Measurements from ENCODE around the gene GMIP. TPM values are rescaled to one million over a fixed set of nuclear protein-coding genes. Genes with fewer than 3 reads are reported as not detected.

GMIP gene
- polyA plus RNA-seq, 1 of the 3 experiments (the other 2 are of a cell fraction), result 6.3 TPM

GRCh38 chr19:19594381-19594780 lies 49.1 kb downstream of the GMIP start:
- no peak overlapping the region for H2AFZ ChIP-seq (ENCODE audit: low read depth)
- CTCF ChIA-PET, result interaction anchor here (1.0 to 1.9 kb wide), 2 partner anchors 41 to 62 kb away, joined by 3 to 11 read pairs; no protein-coding TSS in a partner anchor
- no peak for DNase-seq
- POLR2A ChIA-PET, result no interaction called here
- no peaks in the 10 kb centered on the region for H3K36me3 ChIP-seq (replicated peaks in 1 of 2; ENCODE audit: control insufficient read depth in 1 of 2, insufficient read depth in 2 of 2, low read length in 1 of 2)
- H3K4me3 ChIP-seq (ENCODE audit: low read depth in 2 of 2, low read length in 1 of 2), result no peak overlapping the region
- H3K9ac ChIP-seq, result no peak overlapping the region
- H3F3A ChIP-seq (replicated peaks; ENCODE audit: insufficient read depth), result peaks cover 16% of the 10 kb centered on the region
- no peaks in the 10 kb centered on the region for H3K27me3 ChIP-seq (ENCODE audit: insufficient read depth)
- no peak overlapping the region for H3K27ac ChIP-seq (ENCODE audit: low read depth in 2 of 2, low read length in 1 of 2)
- no peaks in the 10 kb centered on the region for H3K9me2 ChIP-seq
- H3K79me2 ChIP-seq (ENCODE audit: insufficient read depth), result no peaks in the 10 kb centered on the region
- WGBS (ENCODE audit: low lambda C conversion rate), result 100% methylated on average over 4 of the region's 4 CpGs
- no peaks in the 10 kb centered on the region for H3K9me3 ChIP-seq
- no peak overlapping the region for H3K4me2 ChIP-seq
- no peaks in the 10 kb centered on the region for H4K20me1 ChIP-seq (ENCODE audit: insufficient read depth)
- TF ChIP-seq FOSL2 (IDR thresholded peaks at IDR 0.05; ENCODE audit: borderline replicate concordance, low read depth) (no peak), TEAD4 (IDR thresholded peaks at IDR 0.05; ENCODE audit: borderline replicate concordance, insufficient read depth) (no peak), REST (IDR thresholded peaks at IDR 0.05; ENCODE audit: low read depth, low read length) (no peak), MXI1 (IDR thresholded peaks at IDR 0.05; ENCODE audit: low read depth, low read length) (no peak), MAX (IDR thresholded peaks at IDR 0.05; ENCODE audit: low read depth) (no peak), YY1 (IDR thresholded peaks at IDR 0.05; ENCODE audit: low read depth) (no peak), FOXJ3 (CRISPR knock-in tag; IDR thresholded peaks at IDR 0.05) (no peak), GATA2 (CRISPR knock-in tag; IDR thresholded peaks at IDR 0.05) (no peak), EZH2phosphoT487 (IDR thresholded peaks at IDR 0.05; ENCODE audit: borderline replicate concordance, low read depth) (no peak), PBX3 (IDR thresholded peaks at IDR 0.05) (no peak), TAF1 (IDR thresholded peaks at IDR 0.05; ENCODE audit: borderline replicate concordance, low read depth, low read length) (no peak), RAD21 (IDR thresholded peaks at IDR 0.05; ENCODE audit: low read length) (no peak), SMC3 (IDR thresholded peaks at IDR 0.05; ENCODE audit: low read depth, low read length) (no peak), CHD2 (IDR thresholded peaks at IDR 0.05; ENCODE audit: low read length, partially characterized antibody) (no peak), RFX5 (IDR thresholded peaks at IDR 0.05; ENCODE audit: low read length) (no peak), IRF3 (IDR thresholded peaks at IDR 0.05; ENCODE audit: low read depth, low read length) (no peak), TCF12 (IDR thresholded peaks at IDR 0.05) (no peak), USF1 (IDR thresholded peaks at IDR 0.05; ENCODE audit: borderline replicate concordance, low read depth) (no peak), ELF1 (IDR thresholded peaks at IDR 0.05) (no peak), POLR2AphosphoS5 (IDR thresholded peaks at IDR 0.05; ENCODE audit: low read depth, low read length) (no peak)
- peaks cover 14 to 18% of the 10 kb centered on the region in 2 experiments; a peak in 3 of 4 replicates for H3K4me1 ChIP-seq (ENCODE audit: control insufficient read depth in 1 of 2, insufficient read depth in 2 of 2, low read depth in 1 of 2, low read length in 1 of 2)

All from SK-N-SH (cell line).